Esophagus mucosa (tissue), 1 donor: Measurements from ENCODE around the gene ACOXL. TPM values are rescaled to one million over a fixed set of nuclear protein-coding genes. Genes with fewer than 3 reads are reported as not detected.

ENCODE experiments used
- ATAC-seq: fragments of 200-7000 bp; cut with Tn5 transposase; one replicate; pipeline ENCODE4 v1.9.1; 2020
- total RNA-seq: library from RNA; stranded (reverse); gene quantifications from one replicate; pipeline ENCODE4 v1.2.4, GENCODE V29; 2023
- donor health status: DM: yes; HTN: yes; CAD: no.

The ACOXL gene
- total RNA-seq, 1 donor from 2014 or later, result not detected

GRCh38 chr2:110718990-110719389 is 13.4 kb upstream of the ACOXL start:
- no peak for ATAC-seq

GRCh38 chr2:110720547-110720946 is 11.8 kb upstream of the ACOXL start:
- ATAC-seq, result no peak

DNA sequence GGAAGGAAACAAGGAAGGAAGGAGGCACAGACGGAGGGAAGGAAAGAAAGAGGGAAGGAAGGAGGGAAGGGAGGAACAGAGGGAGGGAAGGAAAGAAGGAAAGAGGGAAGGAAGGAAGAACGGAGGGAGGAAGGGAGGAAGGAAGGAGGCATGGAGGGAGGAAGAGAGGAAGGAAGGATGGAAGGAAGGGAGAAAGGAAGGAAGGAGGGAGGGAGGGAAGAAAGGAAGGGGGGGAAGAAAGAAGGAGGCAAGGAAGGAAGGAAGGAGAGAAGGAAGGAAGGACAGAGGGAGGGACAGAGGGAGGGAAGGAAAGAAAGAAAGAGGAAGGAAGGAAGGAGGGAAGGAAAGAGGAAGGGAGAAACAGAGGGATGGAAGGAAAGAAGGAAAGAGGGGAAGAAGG is 7.6 kb upstream of the ACOXL start:
- no peak for ATAC-seq

DNA sequence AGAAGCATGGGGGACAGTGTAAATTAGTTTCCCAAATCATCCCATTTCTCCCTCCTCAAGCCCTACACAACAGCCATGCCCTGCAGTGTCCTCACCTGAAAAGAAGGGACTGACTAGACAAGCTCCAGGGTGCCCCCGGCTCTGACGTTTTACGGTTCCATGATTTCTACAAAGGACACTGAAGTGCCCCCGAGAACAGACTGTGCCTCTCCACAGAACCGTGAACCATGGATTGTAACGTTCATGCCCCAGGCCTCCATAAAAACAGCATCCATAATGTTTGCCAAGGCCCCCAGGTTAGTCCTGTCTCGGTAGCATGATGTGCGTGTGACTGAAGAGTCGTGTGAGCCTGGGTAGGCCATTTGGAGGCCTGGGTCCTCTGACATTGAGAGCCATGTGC is 7.0 kb upstream of the ACOXL start:
- no peak for ATAC-seq

GRCh38 chr2:110725859-110726258 is 6.5 kb upstream of the ACOXL start:
- no peak for ATAC-seq

GRCh38 chr2:110726285-110726684 is 6.1 kb upstream of the ACOXL start:
- ATAC-seq, result no peak

DNA sequence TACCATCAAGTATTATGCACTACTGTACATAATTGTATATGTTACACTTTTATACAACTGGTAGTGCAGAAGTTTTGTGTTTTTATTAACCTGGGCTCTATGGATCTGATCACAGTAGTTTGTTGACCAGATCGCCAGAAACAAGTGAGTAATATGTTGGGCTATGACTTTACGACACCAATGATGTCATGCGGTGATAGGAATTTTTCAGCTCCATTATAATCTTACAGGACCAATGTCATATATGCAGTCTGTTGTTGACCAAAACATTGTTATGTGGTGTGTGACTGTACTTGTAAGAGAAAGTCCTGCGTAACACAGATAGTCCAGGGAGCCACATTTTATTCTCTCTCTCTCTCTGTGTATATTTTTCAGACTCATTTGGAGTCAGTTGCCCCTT is 4.5 kb upstream of the ACOXL start:
- ATAC-seq, result no peak

GRCh38 chr2:110729106-110729505 is 3.3 kb upstream of the ACOXL start:
- no peak for ATAC-seq

DNA sequence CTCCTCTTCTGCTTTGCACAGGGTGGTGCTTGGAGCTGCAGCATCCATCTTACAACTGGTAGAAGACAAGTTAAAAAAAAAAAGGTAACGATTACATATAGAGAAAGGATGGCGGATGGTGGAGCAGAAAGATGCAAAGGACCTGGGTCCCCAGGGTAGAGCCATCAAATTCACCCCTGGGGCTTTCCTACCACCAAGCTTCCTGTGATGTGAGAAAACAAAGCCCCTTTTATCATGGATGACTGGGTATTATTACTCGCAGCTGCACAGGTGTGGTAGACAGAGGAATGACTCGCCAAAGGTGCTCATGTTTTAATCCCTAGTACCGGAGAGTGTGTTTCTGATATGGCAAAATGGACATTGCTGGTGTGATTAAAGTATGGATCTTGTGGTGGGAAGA is 1.3 kb upstream of the ACOXL start:
- no peak for ATAC-seq

GRCh38 chr2:110735366-110735765 is 3.0 kb downstream of the ACOXL start:
- ATAC-seq, result no peak

DNA sequence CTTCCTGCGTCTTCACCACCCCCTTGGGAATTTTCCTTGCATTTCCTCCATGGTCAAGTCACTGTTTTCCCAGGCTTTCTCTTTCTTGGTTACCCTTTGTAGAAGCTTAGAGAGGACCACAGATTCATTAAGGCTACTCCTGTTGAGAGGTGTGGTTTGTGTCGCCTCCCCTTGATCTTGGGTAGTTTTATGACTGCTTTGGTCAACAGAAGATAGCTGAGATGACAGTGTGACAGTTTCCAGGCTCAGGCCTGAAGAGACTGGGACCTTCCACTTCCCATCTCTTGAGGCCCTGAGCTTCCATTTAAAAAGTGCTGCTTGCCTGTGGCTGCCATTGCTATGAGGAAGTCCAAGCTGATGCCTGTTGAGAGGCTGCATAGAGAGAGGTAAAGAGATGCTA is 5.4 kb downstream of the ACOXL start:
- ATAC-seq, result no peak

- no peak for ATAC-seq
Observed at GRCh38 chr2:110740747-110741349, 8.5 kb downstream of the ACOXL start.

DNA sequence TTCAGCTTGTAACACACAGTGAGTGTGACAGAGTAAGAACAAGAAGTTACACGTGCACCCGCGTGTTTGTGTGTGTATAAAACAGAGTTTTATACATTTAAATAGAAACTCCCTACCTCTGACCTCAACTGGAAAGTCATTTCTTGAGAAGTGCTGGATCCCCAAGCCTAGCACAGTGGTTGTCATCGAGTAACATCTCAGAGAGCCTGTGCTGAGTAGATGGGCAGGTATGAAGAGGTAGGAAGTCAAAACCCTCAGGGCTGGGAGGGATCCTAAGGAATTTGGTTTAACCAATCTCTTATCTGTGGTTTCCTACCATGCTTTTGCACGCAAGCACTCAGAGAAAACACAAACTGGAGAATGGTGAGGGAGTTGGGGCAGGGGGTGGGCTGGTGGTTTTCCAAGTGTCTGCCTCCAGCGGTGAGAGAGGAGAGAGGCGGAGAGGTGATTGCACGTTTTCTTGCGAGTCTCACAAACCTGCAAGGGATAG is 9.2 kb downstream of the ACOXL start:
- no peak for ATAC-seq

DNA sequence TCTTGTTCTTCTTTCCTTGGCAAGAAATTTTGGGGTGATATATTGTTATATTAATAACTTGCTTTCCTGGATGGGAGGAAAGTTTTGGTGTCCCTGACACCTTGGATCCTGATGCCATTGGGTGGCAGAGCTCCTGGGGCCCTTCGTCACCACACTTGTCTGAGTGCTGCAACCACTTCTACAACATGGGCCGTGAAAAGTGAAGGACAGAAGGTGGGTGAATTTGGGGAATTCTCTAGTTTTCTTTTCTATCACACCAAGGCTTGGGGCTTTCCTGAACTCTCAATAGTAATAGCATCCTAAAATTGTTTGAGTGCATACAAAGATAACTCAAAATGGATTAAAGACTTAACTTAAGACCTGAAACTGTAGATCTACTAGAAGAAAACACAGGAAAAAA is 10.0 kb downstream of the ACOXL start:
- no peak for ATAC-seq

- no peak for ATAC-seq
Observed at GRCh38 chr2:110743600-110743999, 11.2 kb downstream of the ACOXL start.

DNA sequence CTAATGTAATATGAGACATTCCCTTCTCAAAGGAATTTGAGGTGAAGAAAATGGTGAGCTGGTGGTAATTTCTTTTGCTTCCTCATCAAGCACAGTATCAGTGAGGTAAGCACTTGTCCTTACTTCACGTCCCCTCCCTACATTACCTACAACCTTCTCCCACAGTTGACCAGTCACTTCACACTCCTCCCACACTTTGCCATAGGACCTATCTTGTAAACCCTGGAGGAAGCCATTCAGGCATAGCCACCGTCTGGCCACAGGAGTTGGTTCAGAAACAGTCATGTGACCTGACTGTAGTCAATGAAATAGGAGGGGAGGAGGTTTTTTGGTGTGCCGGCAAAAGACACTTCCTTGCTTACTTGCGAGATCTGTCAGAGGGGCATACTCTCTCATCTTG is 12.1 kb downstream of the ACOXL start:
- no peak for ATAC-seq

GRCh38 chr2:110745048-110745447 is 12.7 kb downstream of the ACOXL start:
- no peak for ATAC-seq

DNA sequence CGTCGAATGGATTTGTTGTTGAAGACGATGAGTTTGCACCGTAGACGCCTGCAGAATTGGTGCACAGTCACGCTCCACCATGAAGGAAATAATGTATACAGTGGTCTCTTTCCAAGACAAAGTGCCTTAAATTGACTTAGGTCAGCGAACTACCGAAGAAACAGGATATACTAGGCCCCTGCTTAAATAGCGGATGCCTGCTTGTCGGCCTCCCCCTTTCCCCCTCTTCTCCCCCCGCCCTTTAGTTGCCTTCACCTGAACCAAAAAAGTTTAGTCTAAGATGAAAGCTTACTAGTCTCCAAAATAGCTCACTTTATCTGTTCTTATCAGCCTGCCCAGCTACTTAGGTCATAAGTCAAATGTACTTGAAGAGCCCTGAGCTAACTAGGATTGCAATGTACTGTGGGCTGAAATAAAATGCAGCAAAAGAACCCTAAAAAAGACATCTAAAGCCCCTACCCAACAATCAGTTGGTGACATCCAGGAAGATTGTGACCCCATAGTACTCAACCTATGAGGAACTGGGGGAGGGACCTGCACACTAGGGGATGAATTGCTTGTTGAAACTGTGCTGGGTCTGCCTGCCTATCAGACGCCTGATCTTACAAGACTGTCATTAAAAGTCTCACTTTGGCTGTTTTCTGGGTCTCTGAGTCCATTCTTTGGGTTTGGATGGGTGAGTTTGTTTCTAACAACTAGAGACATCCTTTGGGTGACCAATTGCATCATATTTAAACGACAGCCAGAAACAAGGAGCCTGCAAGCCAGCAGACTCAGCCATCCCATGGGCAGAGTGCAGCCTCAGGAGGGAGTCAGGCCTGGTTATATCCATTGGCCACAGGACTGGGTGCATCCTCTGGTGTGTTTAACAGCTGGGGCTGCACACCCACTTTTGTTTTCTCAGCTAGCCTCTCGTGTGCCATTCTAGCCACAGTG is 14.5 kb downstream of the ACOXL start:
- no peak for ATAC-seq

DNA sequence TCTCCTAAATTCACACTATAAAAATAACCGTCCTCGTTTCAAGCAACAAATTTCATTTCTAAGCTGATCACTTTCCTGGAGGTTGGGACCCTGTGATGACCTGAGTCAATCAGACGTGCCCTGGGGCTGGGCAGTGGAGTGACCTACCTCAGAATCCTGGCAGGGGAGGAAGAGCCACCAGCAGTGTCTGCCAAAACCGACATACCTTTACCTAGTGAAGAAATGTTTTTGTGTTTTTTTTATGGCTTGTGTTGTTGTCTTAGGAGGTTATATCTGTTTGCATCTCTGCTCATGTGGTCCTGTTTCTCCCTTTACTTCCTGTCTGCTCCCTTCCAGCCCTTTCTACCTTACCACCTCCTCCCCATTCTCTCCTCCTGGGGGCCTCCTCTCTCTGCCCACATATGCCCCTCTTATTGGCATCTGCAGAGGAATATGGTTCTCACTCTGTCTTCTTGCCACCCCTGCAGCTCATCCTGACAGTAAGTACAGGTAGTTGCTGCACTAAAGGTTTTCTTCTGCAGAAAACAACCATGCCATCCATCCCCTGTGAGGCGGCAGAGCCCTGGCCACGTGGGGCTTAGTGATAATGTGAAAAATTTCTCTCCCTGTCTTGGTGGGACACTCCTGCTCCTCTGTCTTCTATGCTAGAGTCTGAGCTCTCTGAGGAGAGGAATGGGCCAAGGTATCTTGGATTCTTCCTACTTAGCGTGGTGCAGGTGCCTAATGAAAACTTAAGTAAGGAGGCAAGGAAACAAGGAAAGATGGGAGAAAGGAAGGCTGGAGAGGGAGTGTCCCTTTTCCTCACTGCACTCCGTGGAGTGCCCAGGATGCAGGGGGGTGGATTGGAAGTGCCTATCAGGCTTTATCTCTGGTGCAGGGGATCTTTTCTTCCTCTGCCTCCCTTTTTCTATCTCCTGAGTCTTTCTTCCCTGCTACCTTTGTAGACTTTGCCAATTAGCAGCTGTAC is 15.4 kb downstream of the ACOXL start:
- no peak for ATAC-seq

GRCh38 chr2:110748489-110748867 is 16.1 kb downstream of the ACOXL start:
- no peak for ATAC-seq

DNA sequence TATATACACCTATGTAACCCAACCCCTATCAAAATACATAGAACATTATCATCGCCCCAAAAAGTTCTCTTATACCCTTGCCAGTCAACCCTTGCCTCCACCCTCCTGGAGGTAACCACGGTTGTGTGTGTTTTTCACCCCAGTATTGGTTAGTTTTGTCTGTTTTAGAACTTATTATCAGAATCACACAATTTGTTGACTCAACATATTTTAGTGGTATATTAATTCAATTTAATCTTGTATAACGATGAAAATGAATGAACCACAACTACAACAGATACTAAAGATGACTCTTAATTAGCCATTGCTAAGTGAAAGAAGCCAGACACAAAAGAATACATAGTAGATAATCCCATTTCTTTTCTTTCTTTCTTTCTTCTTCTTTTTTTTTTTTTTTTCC is 19.3 kb downstream of the ACOXL start:
- no peak for ATAC-seq

GRCh38 chr2:110752871-110753270 is 20.5 kb downstream of the ACOXL start:
- ATAC-seq, result no peak
